Superior temporal gyrus (tissue), 1 donor: ENCODE results near the gene CACNG8.
"Not testable (repeated sequence)": the region's sequence is repeated elsewhere in the genome, so short reads cannot be mapped to it uniquely, and the experiment has no call there.

Source experiments
- DNase-seq: peaks from one replicate; pipeline ENCODE4 v3.0.0-alpha.2; 2016; ENCODE audit errors: extremely low spot score

Gene CACNG8

GRCh38 chr19:54035215-54036178 lies 72.8 kb downstream of the CACNG8 start:
- peak; percentile 71 for DNase-seq

DNA sequence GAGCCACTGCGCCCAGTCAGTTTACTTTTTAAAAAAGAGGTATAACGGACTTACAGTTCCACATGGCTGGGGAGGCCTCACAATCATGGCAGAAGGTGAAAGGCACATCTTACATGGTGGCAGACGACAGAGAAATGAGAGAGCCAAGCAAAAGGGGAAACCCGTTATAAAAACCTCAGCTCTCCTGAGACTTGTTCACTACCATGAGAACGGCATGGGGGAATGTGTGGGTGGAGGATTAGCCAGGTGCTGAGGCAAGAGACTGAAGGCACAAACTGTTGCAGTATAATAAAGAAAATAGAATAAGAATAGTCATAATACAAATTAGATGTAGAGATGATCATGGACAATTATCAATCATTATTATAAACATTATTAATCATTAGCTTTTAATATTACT lies 73.8 kb downstream of the CACNG8 start:
- not testable (repeated sequence) for DNase-seq
